ENCODE results near the gene CLK3. TPM values are rescaled to one million over a fixed set of nuclear protein-coding genes. Genes with fewer than 3 reads are reported as not detected.

CLK3 gene
- polyA plus RNA-seq, 2 of the 4 experiments (the other 2 are of a cell fraction): 35.7 to 48.2 TPM

- Histone ChIP-seq H3K4me2 (no peak overlapping the region), H3K9me3 (no peaks in the 10 kb centered on the region), H3K4me3 (no peak overlapping the region), H3K27ac (0 out of 6 replicates have a peak overlapping the region, but pooled peaks of 1 of the 2 experiments have one; percentile 12), H3K4me1 (0 out of 3 replicates have a peak, but pooled peaks cover 6% of the 10 kb centered on the region)
- no peak for ATAC-seq
- no peak for FAIRE-seq
- DNase-seq (ENCODE audit: low read depth in 1 of 2, low spot score in 1 of 2): no peak
- CTCF ChIA-PET: interaction anchor here (0.9 to 23.2 kb wide), 5 partner anchors 8 to 145 kb away, joined by 3 to 701 read pairs (median 5); no protein-coding TSS in a partner anchor
- WGBS (ENCODE audit: missing lambda C conversion rate): 88% methylated on average over 11 of the region's 11 CpGs
- POLR2A ChIA-PET: no interaction called here
- TF ChIP-seq NR3C1 (IDR thresholded peaks at IDR 0.05) (no peak), HOXB13 (CRISPR knock-in tag; IDR thresholded peaks at IDR 0.05; ENCODE audit: low read depth) (no peak), RARB (CRISPR knock-in tag; IDR thresholded peaks at IDR 0.05) (no peak), MYC (IDR thresholded peaks at IDR 0.05; ENCODE audit: borderline replicate concordance, low read length) (no peak), EHF (CRISPR knock-in tag; IDR thresholded peaks at IDR 0.05) (no peak), GATA3 (IDR thresholded peaks at IDR 0.05; ENCODE audit: borderline replicate concordance) (no peak), HOXB5 (CRISPR knock-in tag; IDR thresholded peaks at IDR 0.05) (no peak), E2F6 (IDR thresholded peaks at IDR 0.05; ENCODE audit: borderline replicate concordance, low read depth) (no peak), RAD21 (conservative IDR thresholded peaks at IDR 0.05 in 1 of 2, IDR thresholded peaks at IDR 0.05 in 1 of 2) (no peak), MAZ (IDR thresholded peaks at IDR 0.05; ENCODE audit: borderline replicate concordance, low read depth, low read length) (no peak), POLR2A (IDR thresholded peaks at IDR 0.05; ENCODE audit: low read length) (no peak)
- TF ChIP-seq, protein P1, sequence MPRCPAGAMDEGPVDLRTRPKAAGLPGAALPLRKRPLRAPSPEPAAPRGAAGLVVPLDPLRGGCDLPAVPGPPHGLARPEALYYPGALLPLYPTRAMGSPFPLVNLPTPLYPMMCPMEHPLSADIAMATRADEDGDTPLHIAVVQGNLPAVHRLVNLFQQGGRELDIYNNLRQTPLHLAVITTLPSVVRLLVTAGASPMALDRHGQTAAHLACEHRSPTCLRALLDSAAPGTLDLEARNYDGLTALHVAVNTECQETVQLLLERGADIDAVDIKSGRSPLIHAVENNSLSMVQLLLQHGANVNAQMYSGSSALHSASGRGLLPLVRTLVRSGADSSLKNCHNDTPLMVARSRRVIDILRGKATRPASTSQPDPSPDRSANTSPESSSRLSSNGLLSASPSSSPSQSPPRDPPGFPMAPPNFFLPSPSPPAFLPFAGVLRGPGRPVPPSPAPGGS (IDR thresholded peaks at IDR 0.05): no peak
These were observed 27.4 kb downstream of the CLK3 start for GRCh38 chr15:74642734-74643664.

GRCh38 chr15:74643665-74644204 is 28.1 kb downstream of the CLK3 start:
- WGBS (ENCODE audit: missing lambda C conversion rate): 94% methylated on average over 2 of the region's 2 CpGs
- 0 out of 3 replicates have a peak, but pooled peaks cover 6% of the 10 kb centered on the region for H3K4me1 ChIP-seq
- H3K4me3 ChIP-seq: no peak overlapping the region
- DNase-seq (ENCODE audit: low read depth in 1 of 2, low spot score in 1 of 2) (no peak), ATAC-seq (no peak), FAIRE-seq (no peak)
- TF ChIP-seq ZNF302 (CRISPR knock-in tag; IDR thresholded peaks at IDR 0.05) (no peak), EHF (CRISPR knock-in tag; IDR thresholded peaks at IDR 0.05) (no peak), EHMT2 (IDR thresholded peaks at IDR 0.05; ENCODE audit: low read depth) (no peak), RAD21 (conservative IDR thresholded peaks at IDR 0.05 in 1 of 2, IDR thresholded peaks at IDR 0.05 in 1 of 2) (no peak), GATA3 (IDR thresholded peaks at IDR 0.05; ENCODE audit: borderline replicate concordance) (no peak), CEBPB (IDR thresholded peaks at IDR 0.05) (no peak), KDM5A (IDR thresholded peaks at IDR 0.05) (no peak), ESRRA (IDR thresholded peaks at IDR 0.05; ENCODE audit: borderline replicate concordance, low read length) (no peak), HEYL (CRISPR knock-in tag; IDR thresholded peaks at IDR 0.05) (no peak), PHF8 (IDR thresholded peaks at IDR 0.05; ENCODE audit: borderline replicate concordance, low read depth) (no peak), HES2 (IDR thresholded peaks at IDR 0.05) (no peak)
- TF ChIP-seq, protein P2, sequence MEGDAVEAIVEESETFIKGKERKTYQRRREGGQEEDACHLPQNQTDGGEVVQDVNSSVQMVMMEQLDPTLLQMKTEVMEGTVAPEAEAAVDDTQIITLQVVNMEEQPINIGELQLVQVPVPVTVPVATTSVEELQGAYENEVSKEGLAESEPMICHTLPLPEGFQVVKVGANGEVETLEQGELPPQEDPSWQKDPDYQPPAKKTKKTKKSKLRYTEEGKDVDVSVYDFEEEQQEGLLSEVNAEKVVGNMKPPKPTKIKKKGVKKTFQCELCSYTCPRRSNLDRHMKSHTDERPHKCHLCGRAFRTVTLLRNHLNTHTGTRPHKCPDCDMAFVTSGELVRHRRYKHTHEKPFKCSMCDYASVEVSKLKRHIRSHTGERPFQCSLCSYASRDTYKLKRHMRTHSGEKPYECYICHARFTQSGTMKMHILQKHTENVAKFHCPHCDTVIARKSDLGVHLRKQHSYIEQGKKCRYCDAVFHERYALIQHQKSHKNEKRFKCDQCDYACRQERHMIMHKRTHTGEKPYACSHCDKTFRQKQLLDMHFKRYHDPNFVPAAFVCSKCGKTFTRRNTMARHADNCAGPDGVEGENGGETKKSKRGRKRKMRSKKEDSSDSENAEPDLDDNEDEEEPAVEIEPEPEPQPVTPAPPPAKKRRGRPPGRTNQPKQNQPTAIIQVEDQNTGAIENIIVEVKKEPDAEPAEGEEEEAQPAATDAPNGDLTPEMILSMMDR (IDR thresholded peaks at IDR 0.05): no peak
- TF ChIP-seq, protein P3, sequence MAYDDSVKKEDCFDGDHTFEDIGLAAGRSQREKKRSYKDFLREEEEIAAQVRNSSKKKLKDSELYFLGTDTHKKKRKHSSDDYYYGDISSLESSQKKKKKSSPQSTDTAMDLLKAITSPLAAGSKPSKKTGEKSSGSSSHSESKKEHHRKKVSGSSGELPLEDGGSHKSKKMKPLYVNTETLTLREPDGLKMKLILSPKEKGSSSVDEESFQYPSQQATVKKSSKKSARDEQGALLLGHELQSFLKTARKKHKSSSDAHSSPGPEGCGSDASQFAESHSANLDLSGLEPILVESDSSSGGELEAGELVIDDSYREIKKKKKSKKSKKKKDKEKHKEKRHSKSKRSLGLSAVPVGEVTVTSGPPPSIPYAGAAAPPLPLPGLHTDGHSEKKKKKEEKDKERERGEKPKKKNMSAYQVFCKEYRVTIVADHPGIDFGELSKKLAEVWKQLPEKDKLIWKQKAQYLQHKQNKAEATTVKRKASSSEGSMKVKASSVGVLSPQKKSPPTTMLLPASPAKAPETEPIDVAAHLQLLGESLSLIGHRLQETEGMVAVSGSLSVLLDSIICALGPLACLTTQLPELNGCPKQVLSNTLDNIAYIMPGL (CRISPR knock-in tag; IDR thresholded peaks at IDR 0.05; ENCODE audit: borderline replicate concordance): no peak
- TF ChIP-seq, protein P4, sequence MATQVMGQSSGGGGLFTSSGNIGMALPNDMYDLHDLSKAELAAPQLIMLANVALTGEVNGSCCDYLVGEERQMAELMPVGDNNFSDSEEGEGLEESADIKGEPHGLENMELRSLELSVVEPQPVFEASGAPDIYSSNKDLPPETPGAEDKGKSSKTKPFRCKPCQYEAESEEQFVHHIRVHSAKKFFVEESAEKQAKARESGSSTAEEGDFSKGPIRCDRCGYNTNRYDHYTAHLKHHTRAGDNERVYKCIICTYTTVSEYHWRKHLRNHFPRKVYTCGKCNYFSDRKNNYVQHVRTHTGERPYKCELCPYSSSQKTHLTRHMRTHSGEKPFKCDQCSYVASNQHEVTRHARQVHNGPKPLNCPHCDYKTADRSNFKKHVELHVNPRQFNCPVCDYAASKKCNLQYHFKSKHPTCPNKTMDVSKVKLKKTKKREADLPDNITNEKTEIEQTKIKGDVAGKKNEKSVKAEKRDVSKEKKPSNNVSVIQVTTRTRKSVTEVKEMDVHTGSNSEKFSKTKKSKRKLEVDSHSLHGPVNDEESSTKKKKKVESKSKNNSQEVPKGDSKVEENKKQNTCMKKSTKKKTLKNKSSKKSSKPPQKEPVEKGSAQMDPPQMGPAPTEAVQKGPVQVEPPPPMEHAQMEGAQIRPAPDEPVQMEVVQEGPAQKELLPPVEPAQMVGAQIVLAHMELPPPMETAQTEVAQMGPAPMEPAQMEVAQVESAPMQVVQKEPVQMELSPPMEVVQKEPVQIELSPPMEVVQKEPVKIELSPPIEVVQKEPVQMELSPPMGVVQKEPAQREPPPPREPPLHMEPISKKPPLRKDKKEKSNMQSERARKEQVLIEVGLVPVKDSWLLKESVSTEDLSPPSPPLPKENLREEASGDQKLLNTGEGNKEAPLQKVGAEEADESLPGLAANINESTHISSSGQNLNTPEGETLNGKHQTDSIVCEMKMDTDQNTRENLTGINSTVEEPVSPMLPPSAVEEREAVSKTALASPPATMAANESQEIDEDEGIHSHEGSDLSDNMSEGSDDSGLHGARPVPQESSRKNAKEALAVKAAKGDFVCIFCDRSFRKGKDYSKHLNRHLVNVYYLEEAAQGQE (IDR thresholded peaks at IDR 0.05): no peak
- POLR2A ChIA-PET: no interaction called here
- no peak overlapping the region for H3K27ac ChIP-seq
- H3K4me2 ChIP-seq: no peak overlapping the region
- no peaks in the 10 kb centered on the region for H3K9me3 ChIP-seq
- CTCF ChIA-PET: interaction anchor here (0.9 to 23.2 kb wide), 5 partner anchors 9 to 144 kb away, joined by 3 to 701 read pairs (median 5); no protein-coding TSS in a partner anchor
